AG08395 (cell line): ENCODE results near the gene PARP3.
"Not testable (repeated sequence)": the region's sequence is repeated elsewhere in the genome, so short reads cannot be mapped to it uniquely, and the experiment has no call there.

Source experiments
- DNase-seq: peaks from one replicate; pipeline ENCODE4 v3.0.0; 2012; ENCODE audit warnings: mixed read lengths, low spot score

Gene PARP3

DNA sequence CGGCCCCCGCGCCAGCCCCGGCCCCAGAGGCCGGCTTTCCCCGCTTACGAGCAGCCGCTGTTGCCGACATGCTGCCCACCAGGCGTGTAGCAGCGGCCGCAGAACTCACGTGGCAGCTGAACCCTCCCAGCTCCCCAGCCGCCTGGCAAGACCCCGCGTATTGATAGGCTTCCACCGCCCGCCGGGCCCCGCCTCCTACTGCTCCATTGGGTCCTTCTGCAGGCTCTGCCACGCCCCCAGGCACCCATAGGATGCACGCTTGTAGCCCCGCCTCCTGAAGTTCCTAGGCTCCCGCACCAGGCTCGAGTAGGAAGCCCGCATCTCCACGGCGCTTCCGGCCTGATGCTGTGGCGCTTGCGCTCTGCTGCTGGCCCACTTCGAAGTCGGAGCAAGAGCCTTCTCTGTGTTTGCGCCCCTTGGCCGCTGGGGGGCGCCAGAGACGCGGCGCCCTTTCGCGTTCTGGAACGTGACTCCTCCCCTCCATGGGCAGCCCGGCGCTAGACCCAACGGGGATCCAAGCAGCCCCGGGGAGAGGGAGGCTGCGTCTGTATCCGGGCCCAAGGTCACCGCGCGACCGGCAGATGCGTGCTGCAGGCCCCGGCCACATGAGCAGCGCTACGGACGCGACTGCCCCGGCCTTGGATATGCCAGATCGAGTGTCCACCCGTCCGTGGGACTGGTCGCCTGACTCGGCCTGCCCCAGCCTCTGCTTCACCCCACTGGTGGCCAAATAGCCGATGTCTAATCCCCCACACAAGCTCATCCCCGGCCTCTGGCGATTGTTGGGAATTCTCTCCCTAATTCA is at the start of gene PARP3, which contains the start of gene RRP9:
PARP3 (plus strand) TSS at position 566 of the 805 bp plus-strand sequence. CDS start 993 bp downstream, outside the sequence.
RRP9 (minus strand) TSS at position 107 of the 805 bp plus-strand sequence; CDS start at position 70, 37 bp downstream.
- peak; percentile 100 for DNase-seq

DNA sequence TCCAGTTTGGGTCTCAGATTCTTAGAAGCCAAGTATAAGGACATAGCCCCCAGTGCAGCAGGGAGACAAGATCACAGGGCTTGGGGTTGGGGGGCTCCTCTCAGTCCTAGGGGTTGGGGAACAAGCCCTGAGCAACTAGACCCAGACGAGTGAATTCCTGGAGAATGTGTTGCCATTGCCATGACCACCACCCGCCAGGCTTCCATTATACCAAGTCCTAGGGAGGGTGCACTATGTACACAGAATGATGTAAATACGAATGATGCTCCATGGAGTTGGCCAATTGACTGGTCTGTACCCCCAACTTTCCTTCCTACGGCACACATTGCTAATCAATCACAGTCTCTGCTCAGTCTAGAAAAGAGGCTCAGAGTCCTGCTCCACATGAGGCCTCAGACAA is 47.8 kb upstream of the PARP3 start:
- no peak for DNase-seq

DNA sequence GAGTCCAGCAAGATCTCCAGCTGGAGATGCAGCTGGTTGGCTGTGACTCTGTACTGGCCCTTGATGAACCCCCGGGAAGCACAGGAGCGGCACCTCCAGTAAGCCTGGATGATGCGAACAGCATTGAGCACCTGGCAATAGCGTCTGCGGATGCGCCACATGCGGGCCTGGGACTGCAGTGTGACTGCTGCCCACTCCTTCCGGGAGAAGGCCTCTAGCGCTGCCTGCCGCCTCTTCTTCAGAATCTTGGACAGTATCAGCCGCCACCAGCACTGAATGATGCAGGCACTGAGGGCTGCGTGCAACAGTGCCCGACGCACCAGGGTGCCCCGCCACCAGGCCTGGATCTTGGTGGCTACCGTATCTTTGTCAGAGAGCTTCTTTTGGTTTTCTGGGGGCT is 47.2 kb upstream of the PARP3 start:
- no peak for DNase-seq

DNA sequence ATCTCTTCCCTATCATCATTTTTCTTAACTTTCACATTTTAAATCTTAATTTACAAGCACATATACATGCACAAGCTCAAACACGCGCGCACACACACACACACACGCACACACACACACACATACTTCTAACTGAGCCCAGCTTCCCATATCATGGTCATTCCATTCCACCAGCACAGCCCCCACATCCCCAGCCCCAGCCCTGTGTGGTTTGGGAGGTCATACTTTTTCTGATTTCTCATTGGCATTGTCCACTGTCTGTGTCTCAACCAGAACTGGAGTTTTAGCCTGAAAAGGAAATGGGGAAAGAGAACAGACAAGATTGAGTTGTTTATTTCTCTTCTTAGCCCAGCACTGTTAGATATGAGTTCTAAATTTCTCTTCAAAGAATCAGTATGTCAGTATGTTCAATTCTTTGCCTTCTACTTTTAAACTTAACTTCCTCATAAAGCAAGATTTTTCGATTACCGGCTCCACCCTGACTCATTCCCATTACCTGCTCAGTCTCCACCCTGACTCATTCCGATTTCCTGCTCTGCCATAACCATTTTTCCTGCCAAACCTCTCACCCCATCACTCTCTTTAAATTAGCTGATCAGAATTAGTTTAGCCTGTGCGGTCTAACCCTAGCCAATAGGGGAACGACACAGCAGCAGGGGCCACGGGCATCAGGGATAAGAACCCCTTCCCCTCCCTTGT is 45.4 kb upstream of the PARP3 start:
- DNase-seq: no peak

DNA sequence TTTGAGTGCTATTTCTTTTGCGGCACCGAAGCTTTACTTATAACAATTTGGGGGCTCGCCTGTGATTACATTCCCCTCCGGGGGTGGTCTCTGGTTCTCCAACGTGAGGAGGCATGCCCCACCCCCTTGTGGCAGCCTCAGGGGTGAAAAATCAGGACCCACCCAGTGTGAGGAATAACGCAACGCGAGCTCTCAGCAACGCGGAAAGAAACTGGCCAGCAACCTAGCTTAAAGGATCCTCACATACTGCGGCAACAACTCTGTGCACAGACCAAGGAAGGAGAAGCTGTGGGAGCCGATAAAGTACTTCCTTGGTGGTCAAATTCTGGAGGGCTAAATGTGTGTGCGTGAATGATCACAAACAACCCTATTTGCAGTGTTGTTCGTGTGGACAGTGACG is 44.8 kb upstream of the PARP3 start:
- DNase-seq: no peak

DNA sequence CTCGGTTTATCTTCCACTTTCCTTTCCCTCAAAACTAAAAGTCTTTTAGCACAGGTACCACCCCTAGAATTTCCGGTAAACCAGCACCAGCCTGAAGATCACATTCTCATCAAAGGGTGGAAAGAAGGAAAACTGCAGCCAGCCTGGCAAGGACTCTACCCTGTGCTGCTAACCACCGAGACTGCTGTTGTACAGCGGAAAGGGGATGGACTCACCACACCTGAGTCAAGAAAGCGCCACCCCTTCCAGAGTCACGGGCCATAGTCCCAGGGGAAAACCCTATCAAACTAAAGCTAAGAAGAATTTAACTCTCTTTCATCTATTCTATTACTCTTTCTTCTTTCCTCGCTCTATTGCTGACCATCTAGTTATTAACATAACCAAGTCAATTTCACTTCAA is 42.1 kb upstream of the PARP3 start:
- DNase-seq: not testable (repeated sequence)

DNA sequence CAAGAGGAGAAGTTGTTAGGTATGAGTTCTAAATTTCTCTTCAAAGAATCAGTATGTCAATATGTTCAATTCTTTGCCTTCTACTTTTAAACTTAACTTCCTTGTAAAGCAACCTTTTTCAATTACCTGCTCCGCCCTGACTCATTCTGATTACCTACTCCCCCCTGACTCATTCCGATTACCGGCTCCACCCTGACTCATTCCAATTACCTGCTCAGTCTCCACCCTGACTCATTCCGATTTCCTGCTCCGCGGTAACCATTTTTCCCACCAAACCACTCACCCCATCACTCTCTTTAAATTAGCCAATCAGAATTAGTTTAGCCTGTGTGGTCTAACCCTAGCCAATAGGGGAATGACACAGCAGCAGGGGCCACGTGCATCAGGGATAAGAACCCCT is 39.8 kb upstream of the PARP3 start:
- not testable (repeated sequence) for DNase-seq

DNA sequence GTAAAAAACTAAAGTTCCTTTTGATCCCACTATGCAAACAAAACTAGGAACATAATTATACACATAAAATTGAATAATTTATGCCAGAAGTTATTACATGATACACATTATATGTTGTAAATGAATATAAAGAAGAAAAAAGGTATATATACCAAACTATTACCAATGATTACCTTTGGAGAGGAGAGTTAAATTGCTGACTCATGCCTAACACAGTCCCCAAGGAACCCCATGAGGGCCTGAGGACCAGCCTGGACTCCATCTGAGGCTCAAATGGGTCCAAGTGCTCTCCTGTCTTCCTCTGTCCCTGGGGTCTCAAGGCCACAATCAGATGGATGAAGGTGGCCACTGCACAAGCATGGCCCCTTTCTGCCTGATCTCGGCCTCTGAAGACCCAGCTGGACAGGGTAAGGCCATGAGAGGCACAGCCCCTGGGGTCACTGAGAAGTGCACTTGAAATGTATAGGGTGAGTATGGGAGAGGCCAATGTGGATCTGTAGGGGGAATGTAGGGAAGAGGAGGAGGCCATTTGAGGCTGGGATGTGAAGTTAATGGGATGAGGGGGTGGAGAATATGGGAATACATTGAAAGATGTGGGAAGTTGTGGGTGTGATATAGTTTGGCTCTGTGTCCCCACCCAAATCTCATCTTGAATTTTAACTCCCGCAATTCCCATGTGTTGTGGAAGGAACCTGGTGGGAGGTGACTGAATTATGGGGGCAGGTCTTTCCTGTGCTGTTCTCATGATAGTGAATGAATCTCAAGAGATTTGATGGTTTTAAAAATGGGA is 37.9 kb upstream of the PARP3 start:
- DNase-seq: no peak

DNA sequence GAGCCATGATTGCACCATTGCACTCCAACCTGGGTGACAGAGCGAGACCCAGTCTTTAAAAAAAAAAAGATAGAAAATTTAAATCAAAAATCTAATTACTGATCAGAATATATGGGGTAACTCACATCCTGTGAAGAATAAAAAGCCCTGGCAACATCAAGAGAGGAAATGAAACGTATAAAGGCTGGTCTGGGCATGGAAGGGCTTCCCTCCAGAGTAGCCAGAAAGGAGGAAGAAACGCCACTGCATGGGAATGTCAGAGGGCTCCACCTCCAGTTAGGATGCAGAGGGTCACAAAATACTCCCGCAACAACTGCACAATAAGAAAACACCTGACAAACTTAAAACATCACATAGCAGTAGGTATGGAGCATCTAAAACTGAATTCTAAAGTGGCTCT is 34.1 kb upstream of the PARP3 start:
- DNase-seq: no peak

DNA sequence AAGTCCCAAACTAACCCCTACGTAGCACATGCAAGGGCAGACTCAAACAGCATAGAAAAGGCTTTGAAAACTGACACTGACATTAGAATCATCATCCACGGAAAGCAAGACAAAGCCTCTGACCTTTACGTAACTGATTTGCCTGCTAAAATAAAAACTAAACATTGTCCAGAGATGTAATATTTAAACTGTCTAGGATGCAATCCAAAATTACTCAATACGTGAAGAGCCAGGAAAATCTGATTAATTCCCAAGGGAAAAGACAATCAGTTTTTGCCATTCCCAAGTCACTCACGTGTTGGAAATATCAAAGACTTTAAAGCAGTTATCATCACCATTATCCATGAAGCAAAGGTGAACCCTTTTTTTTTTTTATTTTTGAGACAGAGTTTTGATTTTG is 25.7 kb upstream of the PARP3 start:
- no peak for DNase-seq

DNA sequence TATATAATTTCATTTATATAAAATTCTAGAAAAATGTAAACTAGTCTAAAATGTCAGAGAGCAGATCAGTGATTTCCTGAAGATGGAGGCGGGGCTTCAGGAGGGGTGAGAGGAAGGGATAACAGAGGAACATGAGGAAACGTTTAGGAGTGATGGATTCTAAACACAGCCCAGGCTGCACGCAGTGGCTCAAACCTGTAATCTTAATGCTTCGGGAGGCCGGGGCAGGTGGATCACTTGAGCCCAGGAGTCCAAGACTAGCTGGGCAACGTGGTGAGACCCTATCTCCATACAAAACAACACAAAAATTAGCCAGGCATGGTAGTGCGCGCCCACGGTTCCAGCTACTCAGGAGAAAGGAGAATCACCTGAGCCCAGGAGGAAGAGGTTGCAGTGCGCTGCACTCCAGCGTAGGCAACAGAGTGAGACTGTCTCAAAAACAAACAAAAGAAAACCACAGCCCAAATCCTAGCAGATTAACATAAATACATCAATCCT is 21.0 kb upstream of the PARP3 start:
- DNase-seq: no peak

DNA sequence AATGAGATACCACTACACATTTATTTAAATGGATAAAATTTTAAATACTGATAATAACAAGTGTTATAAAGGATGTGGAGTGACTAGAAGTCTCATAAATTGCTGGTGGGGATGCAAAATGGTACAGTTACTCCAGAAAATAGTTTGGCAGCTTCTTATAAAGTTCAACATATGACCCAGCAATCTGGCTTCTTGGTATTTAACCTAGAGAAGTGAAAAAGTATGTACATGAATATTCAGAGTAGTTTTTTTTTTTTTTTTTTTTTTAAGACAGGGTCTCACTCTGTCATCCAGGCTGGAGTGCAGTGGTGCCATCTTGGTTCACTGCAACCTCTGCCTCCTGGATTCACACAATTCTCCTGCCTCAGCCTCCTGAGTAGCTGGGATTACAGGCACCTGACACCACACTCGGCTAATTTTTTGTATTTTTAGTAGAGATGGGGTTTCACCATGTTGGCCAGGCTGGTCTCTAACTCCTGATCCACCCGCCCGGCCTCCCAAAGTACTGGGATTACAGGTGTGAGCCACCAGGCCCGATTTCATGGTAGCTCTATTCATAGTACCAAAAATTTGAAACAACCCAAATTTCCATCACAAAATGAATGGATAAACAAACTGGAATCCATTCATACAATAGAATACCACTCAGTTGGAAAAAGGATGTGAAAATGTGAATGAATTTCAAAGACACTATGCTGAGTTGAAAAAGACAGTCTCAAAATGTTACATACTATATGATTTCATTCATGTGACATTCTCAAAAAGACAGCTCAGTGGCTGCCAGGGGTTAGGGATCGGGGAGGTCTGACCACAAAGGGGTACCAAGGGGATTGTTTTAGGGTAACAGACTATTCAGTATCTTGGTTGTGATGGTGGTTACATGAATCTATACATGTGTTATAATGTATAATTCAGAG is 14.8 kb upstream of the PARP3 start:
- no peak for DNase-seq

DNA sequence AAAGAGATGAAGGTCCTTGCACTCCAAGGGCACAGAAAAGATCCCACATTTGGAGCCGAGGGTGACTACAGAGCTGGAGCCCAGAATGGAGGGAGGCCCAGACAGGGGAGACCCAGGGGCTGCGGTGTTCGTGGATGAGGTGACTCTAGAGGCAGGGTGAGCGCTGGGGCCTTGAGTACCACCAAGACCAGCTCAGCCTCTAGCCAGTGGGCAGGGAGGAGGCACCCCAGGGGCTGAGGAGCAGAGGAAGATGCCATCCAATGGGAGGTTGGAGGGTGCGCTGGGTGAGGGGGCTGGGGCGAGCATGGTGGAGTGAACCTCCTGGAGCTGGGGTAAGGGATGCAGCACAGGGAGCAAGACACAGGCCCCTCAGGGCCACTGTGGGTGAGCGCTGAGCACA is 13.7 kb upstream of the PARP3 start:
- DNase-seq: no peak

DNA sequence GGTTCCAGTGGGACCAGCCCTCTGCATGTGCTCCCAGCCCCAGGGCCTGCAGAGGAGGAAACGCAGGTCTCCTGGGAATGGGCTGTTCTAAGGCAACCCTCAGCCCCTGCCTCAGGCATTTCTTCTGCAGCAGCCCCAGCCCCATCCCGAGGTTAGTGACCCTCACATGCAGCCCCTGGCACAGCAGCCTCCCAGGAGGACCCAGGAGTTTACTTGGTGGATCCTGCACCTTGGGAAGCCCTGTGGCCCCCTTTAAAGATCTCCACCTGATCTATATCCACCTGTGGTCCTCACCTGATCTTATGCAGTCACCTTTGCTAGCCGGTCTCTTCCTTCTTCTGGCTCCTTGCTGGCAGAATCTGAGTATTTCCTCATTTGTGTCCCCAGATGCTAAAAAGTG is 13.2 kb upstream of the PARP3 start:
- DNase-seq: not testable (repeated sequence)

DNA sequence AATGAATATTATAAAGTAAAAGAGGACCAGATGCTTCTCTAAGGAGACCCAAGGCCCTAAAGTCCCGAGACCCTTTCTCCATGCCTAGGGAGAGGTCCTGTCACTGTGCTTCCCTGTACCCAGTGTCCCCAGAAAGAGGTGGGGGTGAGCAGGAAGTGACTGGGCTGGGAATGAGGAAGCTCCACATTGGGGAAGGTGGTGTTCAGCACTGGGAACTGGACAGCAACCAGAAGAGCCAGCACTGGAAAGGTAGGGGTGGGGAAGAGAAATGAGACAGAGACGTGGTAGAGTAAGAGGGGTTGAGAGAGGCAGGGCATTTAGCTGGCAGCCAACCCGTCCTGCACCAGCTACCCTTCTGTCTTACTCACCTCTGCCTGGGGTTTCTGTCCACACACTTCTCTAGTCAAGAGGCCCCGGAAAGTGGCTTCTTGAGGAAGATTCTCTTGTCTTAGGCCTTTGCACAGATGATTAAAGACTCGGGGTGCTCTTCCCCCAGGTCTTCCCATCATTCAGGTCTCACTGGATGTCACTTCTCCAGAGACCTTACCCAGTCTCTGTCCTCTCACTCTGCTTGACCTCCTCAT is 12.7 kb upstream of the PARP3 start:
- peak; percentile 33 for DNase-seq

DNA sequence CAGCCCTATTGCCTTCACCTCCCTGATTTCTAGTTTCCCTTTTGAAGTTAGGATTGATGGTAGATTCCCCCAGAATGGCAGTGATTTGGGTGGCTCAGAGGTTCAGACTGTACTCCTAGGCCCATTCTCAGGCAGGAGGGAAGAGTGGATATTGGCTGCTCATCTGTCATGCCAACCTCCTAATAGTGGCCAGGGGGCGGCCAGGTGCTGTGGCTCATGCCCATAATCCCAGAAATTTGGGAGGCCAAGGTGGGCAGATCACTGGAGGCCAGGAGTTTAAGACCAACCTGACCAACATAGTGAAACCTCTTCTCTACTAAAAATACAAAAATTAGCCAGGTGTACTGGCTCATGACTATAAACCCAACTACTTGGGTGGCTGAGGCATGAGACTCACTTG is 11.7 kb upstream of the PARP3 start:
- no peak for DNase-seq

DNA sequence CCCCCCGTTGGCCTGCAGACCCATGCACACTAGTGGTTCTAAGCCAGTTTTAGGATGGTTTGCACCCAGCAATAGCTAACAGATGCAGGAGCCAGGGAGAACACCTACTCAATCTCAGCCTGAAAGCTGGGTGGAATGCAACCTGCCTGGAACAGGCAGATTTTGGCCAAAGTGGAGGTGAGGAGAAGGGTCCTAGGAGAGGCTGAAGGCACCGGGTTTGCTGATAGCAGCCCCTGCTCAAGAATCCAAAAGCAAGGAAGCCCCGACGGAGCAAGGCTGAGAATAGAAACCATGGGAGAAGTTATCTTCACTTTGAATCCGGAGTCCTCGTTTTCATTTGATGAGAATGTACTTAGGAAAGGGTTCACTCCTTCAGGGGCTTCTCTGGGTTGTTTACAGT is 10.4 kb upstream of the PARP3 start:
- no peak for DNase-seq

DNA sequence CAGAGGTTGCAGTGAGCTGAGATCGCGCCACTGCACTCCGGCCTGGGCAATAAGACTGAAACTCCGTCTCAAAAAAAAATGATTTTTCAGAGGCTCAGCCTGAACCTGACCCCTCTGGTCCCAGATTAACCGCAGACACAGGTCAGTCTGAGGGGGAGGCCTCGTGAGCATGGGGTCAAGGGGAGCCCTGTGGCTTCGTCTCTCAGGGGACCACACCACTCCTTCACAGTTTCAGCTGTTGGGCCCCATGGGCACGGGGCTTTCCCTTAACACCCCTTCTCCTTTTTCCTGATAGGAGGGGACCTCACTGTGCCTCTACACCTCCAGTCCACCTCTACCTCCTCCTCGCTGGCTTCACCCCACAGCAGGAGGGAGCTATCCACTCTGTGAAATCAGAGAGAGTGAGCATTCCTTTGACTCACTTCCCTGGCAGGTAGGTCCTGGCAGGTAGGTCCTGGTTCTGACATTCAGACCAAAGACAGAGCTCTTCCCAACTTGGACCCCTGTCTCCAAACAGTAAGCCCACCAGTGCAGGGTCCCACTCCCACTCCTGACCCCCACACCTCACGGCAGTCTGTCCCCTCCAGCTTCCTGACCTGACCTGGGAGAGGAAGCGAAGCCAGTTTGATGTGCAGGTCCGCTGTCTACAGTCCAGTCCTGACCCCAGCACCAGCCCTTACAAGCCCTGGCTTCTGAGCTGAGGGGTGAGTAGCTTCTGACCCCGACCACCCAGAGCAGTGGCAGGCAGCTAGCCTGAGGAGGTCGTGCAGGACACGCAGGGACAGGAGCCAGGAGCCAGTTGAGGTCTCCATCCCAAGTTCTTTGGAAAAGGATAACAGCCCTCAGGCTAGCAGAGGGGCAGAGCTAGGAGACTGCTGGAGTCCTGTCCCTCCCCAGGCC is 9.4 kb upstream of the PARP3 start:
- no peak for DNase-seq

DNA sequence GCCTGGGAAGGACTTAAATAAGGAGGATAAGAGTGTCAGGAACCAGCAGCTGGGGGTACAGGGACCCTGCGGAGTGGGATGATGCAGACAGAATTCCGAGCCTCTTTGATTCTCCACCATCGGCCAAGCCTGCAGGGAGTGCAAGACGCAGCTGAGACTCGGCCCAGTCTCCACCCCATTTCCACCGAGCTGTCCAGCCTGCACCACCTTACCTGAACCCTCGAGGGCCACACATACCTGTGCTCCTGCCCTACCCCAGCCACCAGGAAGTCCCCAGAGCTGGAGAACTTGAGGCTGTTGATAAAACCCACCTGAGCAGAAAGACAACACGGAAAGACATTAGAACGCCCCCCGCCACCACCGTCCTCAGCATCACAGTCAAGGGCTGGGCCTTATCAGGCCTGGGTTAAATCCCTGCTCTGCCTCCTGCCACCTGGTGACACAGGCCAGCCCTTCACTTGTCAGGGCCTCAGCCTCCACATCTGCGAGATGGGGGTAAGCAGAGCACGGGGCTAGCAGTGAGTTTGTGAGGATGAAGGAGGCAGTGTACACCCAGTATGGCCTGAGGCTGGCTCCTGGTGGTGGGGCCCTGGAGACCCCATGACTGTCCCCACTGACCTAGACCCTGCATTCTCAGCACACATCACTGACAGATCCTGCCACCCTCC is 8.6 kb upstream of the PARP3 start:
- no peak for DNase-seq
